ENCODE measurements around the gene RBM39.

RBM39 gene

GRCh38 chr20:35737865-35738333, 4.2 kb downstream of the RBM39 start:
- TF ChIP-seq CTCF (IDR thresholded peaks at IDR 0.05; ENCODE audit: control insufficient read depth, insufficient read depth, low read depth, low read length, missing control alignments): no peak
- DNase-seq (ENCODE audit: low read depth): no peak
- H3K4me3 ChIP-seq (ENCODE audit: control insufficient read depth, low read depth, low read length): no peak overlapping the region

GRCh38 chr20:35735826-35736470, 6.1 kb downstream of the RBM39 start:
- no peak overlapping the region for H3K4me3 ChIP-seq (ENCODE audit: control insufficient read depth, low read depth, low read length)
- TF ChIP-seq CTCF (IDR thresholded peaks at IDR 0.05; ENCODE audit: control insufficient read depth, insufficient read depth, low read depth, low read length, missing control alignments): no peak
- no peak for DNase-seq (ENCODE audit: low read depth)

- no peak for DNase-seq (ENCODE audit: low read depth)
- TF ChIP-seq CTCF (IDR thresholded peaks at IDR 0.05; ENCODE audit: control insufficient read depth, insufficient read depth, low read depth, low read length, missing control alignments): no peak
- no peak overlapping the region for H3K4me3 ChIP-seq (ENCODE audit: control insufficient read depth, low read depth, low read length)
These were observed 7.0 kb downstream of the RBM39 start for GRCh38 chr20:35734777-35735649.

DNA sequence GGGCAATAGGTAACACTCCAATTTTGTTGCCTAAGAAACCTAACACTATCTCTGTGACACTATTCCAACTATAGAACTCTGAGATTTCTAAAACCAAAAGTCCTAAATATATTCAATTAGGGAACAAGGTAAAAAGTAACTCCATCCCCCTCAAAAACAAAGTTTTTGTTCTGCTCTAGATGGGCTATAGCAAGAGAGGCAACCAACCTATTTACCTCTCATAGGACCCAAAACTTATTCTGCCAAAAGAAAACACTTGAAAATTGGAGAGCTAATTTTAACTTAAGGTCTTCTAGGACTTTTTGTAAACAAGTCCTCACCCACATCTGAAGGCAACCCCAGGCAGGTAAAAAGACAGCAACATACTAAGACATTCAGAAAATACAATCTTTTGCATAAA, 7.7 kb downstream of the RBM39 start:
- DNase-seq (ENCODE audit: low read depth): no peak
- H3K4me3 ChIP-seq (ENCODE audit: control insufficient read depth, low read depth, low read length): no peak overlapping the region
- TF ChIP-seq CTCF (IDR thresholded peaks at IDR 0.05; ENCODE audit: control insufficient read depth, insufficient read depth, low read depth, low read length, missing control alignments): no peak

GRCh38 chr20:35732644-35732982, 9.4 kb downstream of the RBM39 start:
- H3K4me3 ChIP-seq (ENCODE audit: control insufficient read depth, low read depth, low read length): no peak overlapping the region
- DNase-seq (ENCODE audit: low read depth): no peak
- no peak for TF ChIP-seq CTCF (IDR thresholded peaks at IDR 0.05; ENCODE audit: control insufficient read depth, insufficient read depth, low read depth, low read length, missing control alignments)

DNA sequence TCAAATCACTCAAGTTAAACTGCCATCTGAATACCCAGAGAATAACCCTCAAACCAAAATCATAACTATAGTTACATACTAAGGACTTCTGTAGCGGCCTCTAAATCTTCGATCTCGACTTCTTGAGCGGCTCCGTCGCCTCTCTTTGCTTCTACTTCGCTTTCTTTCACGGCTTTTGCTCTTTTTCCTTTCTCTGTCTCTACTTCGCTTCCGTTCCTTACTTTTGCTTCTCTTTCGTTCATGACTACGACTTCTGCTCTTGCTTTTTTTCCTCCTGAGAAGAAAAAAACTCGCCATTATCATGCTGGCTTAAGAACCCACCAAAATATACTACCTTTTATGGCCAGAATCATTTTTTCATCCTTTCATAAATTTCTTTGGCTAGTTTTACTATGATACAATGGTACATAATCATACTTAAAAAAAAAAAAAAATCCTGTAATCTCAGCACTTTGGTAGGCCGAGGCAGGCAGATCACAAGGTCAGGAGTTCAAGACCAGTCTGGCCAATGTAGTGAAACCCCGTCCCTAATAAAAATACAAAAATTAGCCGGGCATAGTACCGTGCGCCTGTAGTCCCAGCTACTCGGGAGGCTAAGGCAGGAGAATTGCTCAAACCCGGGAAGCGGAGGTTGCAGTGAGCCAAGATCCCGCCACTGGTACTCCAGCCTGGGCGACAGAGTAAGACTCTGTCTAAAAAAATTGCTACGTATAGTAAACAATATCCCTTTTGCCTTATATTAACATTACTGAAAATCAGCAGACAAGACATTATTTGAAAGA, 10.0 kb downstream of the RBM39 start:
- no peak for DNase-seq (ENCODE audit: low read depth)
- H3K4me3 ChIP-seq (ENCODE audit: control insufficient read depth, low read depth, low read length): no peak overlapping the region
- TF ChIP-seq CTCF (IDR thresholded peaks at IDR 0.05; ENCODE audit: control insufficient read depth, insufficient read depth, low read depth, low read length, missing control alignments): no peak

Data from AG09309 (cell line).